Loucy (cell line): ENCODE measurements around the gene ISL1.

Source experiments
- CTCF ChIP-seq: fragments of 200-600 bp; sonication (generic); conservative IDR thresholded peaks from 2 replicates; pipeline ENCODE4 v1.5.1; 2014; ENCODE audit warnings: mild to moderate bottlenecking, antibody characterized with exemption, low read length
- EZH2phosphoT487 ChIP-seq: fragments of 200-600 bp; IDR thresholded peaks from 2 replicates; pipeline ENCODE4 v1.6.1; 2018; ENCODE audit warnings: antibody characterized with exemption, mild to moderate bottlenecking, moderate library complexity, borderline replicate concordance

- TF ChIP-seq CTCF (no peak), EZH2phosphoT487 (no peak)
Observed at GRCh38 chr5:51376509-51376908, 6.7 kb upstream of the ISL1 start.
